DMS 273 (cell line): ENCODE results near the gene PELI2.
A peak's percentile ranks its signal among the peaks of the same experiment; 100 is the strongest.

Source experiments
- DNase-seq: peaks from one replicate; lab custom pipeline; 2025; ENCODE audit not compliant: unreplicated experiment; lab: John Stamatoyannopoulos, UW

The PELI2 gene

GRCh38 chr14:56289155-56289554, 170.9 kb downstream of the PELI2 start:
- DNase-seq = no peak

- DNase-seq = no peak
Measured at GRCh38 chr14:56290195-56290594, 172.0 kb downstream of the PELI2 start.

- DNase-seq = no peak
Measured at GRCh38 chr14:56292970-56293369, 174.8 kb downstream of the PELI2 start.

- DNase-seq = no peak
Measured at GRCh38 chr14:56293506-56293905, 175.3 kb downstream of the PELI2 start.

GRCh38 chr14:56294128-56294527, 175.9 kb downstream of the PELI2 start:
- DNase-seq = peak; percentile 20

GRCh38 chr14:56295743-56296142, 177.5 kb downstream of the PELI2 start:
- DNase-seq = no peak

- DNase-seq = peak; percentile 33
Measured at GRCh38 chr14:56297449-56297848, 179.2 kb downstream of the PELI2 start.

GRCh38 chr14:56299306-56299984, 181.2 kb downstream of the PELI2 start:
- no peak for DNase-seq

GRCh38 chr14:56300495-56300894, 182.3 kb downstream of the PELI2 start:
- no peak for DNase-seq

- no peak for DNase-seq
Measured at GRCh38 chr14:56304456-56304855, 186.2 kb downstream of the PELI2 start.

GRCh38 chr14:56309198-56309597, 191.0 kb downstream of the PELI2 start:
- DNase-seq = no peak

GRCh38 chr14:56310643-56311042, 192.4 kb downstream of the PELI2 start:
- DNase-seq = no peak

- DNase-seq = no peak
Measured at GRCh38 chr14:56313789-56314188, 195.6 kb downstream of the PELI2 start.

GRCh38 chr14:56318393-56319115, 200.3 kb downstream of the PELI2 start:
- no peak for DNase-seq

GRCh38 chr14:56321861-56322260, 203.7 kb downstream of the PELI2 start:
- DNase-seq = no peak

GRCh38 chr14:56322531-56322930, 204.3 kb downstream of the PELI2 start:
- no peak for DNase-seq

GRCh38 chr14:56324454-56324853, 206.2 kb downstream of the PELI2 start:
- DNase-seq = no peak

- peak; percentile 70 for DNase-seq
Measured at GRCh38 chr14:56324856-56325699, 206.9 kb downstream of the PELI2 start.

- DNase-seq = no peak
Measured at GRCh38 chr14:56328021-56328420, 209.8 kb downstream of the PELI2 start.

GRCh38 chr14:56331592-56332216, 213.5 kb downstream of the PELI2 start:
- DNase-seq = peak; percentile 68
